T follicular helper cell (primary cell): ENCODE results near the gene S1PR5.
"Not testable (repeated sequence)": the region's sequence is repeated elsewhere in the genome, so short reads cannot be mapped to it uniquely, and the experiment has no call there.

Experiments
- DNase-seq: peaks from one replicate; pipeline ENCODE4 v3.0.0-alpha.2; 2020; ENCODE audit warnings: low read depth
- total RNA-seq, 2 experiments: gene quantifications; one replicate each; lab custom pipeline; 2026; lab: John Stamatoyannopoulos, UW

The S1PR5 gene
- 0.04 to 1.6 reads per million in 2 experiments for total RNA-seq

GRCh38 chr19:10517361-10517759, at the start of gene S1PR5:
Gene S1PR5, minus strand, starts transcription at chr19:10517447. Its CDS starts 2,436 bp downstream, at chr19:10515011.
- DNase-seq = no peak

- no peak for DNase-seq
Observed at GRCh38 chr19:10566658-10567410, 49.6 kb upstream of the S1PR5 start.

- DNase-seq = no peak
Observed at GRCh38 chr19:10566408-10566657, 49.1 kb upstream of the S1PR5 start.

- peak; percentile 97 for DNase-seq
Observed at GRCh38 chr19:10565567-10566407, 48.5 kb upstream of the S1PR5 start, which contains the start of gene KRI1. Gene KRI1, minus strand, starts transcription at chr19:10566010. Its CDS starts 11 bp downstream, at chr19:10565999.

- peak; percentile 37 for DNase-seq
Observed at GRCh38 chr19:10565028-10565566, 47.9 kb upstream of the S1PR5 start.

- DNase-seq = no peak
Observed at GRCh38 chr19:10562609-10563008, 45.4 kb upstream of the S1PR5 start.

GRCh38 chr19:10560154-10560553, 42.9 kb upstream of the S1PR5 start:
- no peak for DNase-seq

- no peak for DNase-seq
Observed at GRCh38 chr19:10557603-10558197, 40.5 kb upstream of the S1PR5 start.

- no peak for DNase-seq
Observed at GRCh38 chr19:10555610-10555973, 38.3 kb upstream of the S1PR5 start.

GRCh38 chr19:10554760-10555609, 37.7 kb upstream of the S1PR5 start:
- DNase-seq = no peak

- peak; percentile 28 for DNase-seq
Observed at GRCh38 chr19:10553943-10554381, 36.7 kb upstream of the S1PR5 start.

- DNase-seq = no peak
Observed at GRCh38 chr19:10553087-10553667, 35.9 kb upstream of the S1PR5 start.

- no peak for DNase-seq
Observed at GRCh38 chr19:10552510-10553053, 35.3 kb upstream of the S1PR5 start.

- DNase-seq = no peak
Observed at GRCh38 chr19:10551698-10552301, 34.6 kb upstream of the S1PR5 start.

GRCh38 chr19:10551006-10551405, 33.8 kb upstream of the S1PR5 start:
- DNase-seq = not testable (repeated sequence)

- DNase-seq = no peak
Observed at GRCh38 chr19:10550336-10550735, 33.1 kb upstream of the S1PR5 start.

- DNase-seq = no peak
Observed at GRCh38 chr19:10549733-10550132, 32.5 kb upstream of the S1PR5 start.

GRCh38 chr19:10548746-10549276, 31.6 kb upstream of the S1PR5 start:
- no peak for DNase-seq

GRCh38 chr19:10546817-10547216, 29.6 kb upstream of the S1PR5 start:
- DNase-seq = no peak

GRCh38 chr19:10544753-10545251, 27.6 kb upstream of the S1PR5 start:
- no peak for DNase-seq
